HG03469 (cell line): ENCODE data around the gene HMGCR.

Experiments used
- ATAC-seq: cut with Tn5 transposase; IDR thresholded peaks from one replicate; pipeline ENCODE4 v1.9.1; 2021; ENCODE audit warnings: mild to moderate bottlenecking, moderate library complexity, moderate number of reproducible peaks; ENCODE audit not compliant: unreplicated experiment

Gene HMGCR

GRCh38 chr5:75340714-75341478, 3.9 kb downstream of the HMGCR start:
- ATAC-seq = no peak

GRCh38 chr5:75341934-75342333, 4.9 kb downstream of the HMGCR start:
- no peak for ATAC-seq

GRCh38 chr5:75342836-75343235, 5.8 kb downstream of the HMGCR start:
- ATAC-seq = no peak

GRCh38 chr5:75348241-75348640, 11.2 kb downstream of the HMGCR start:
- no peak for ATAC-seq

GRCh38 chr5:75349663-75350062, 12.6 kb downstream of the HMGCR start:
- ATAC-seq = no peak

GRCh38 chr5:75351139-75351926, 14.3 kb downstream of the HMGCR start:
- ATAC-seq = no peak

- no peak for ATAC-seq
These were observed 18.2 kb downstream of the HMGCR start for GRCh38 chr5:75355236-75355635.

GRCh38 chr5:75356719-75357118, 19.7 kb downstream of the HMGCR start:
- no peak for ATAC-seq

- ATAC-seq = no peak
These were observed 21.1 kb downstream of the HMGCR start for GRCh38 chr5:75358117-75358516.

GRCh38 chr5:75361310-75361709, 24.3 kb downstream of the HMGCR start:
- ATAC-seq = no peak

GRCh38 chr5:75362474-75362975, 25.5 kb downstream of the HMGCR start:
- ATAC-seq = no peak

GRCh38 chr5:75363111-75363510, 26.1 kb downstream of the HMGCR start:
- no peak for ATAC-seq

GRCh38 chr5:75363726-75364495, 26.9 kb downstream of the HMGCR start:
- no peak for ATAC-seq

GRCh38 chr5:75364571-75365280, 27.7 kb downstream of the HMGCR start:
- ATAC-seq = no peak

- ATAC-seq = no peak
These were observed 28.7 kb downstream of the HMGCR start for GRCh38 chr5:75365740-75366139.

GRCh38 chr5:75366787-75367186, 29.8 kb downstream of the HMGCR start:
- peak; percentile 61 for ATAC-seq

GRCh38 chr5:75367401-75367800, 30.4 kb downstream of the HMGCR start:
- ATAC-seq = no peak

- no peak for ATAC-seq
These were observed 31.4 kb downstream of the HMGCR start for GRCh38 chr5:75368391-75368790.

- ATAC-seq = no peak
These were observed 36.8 kb downstream of the HMGCR start for GRCh38 chr5:75373862-75374261.

GRCh38 chr5:75374394-75374814, 37.4 kb downstream of the HMGCR start:
- no peak for ATAC-seq

- ATAC-seq = no peak
These were observed 38.4 kb downstream of the HMGCR start for GRCh38 chr5:75375414-75375813.
